ENCODE measurements around the gene RTL1.

The RTL1 gene

GRCh38 chr14:100836311-100836805 is 67.2 kb downstream of the RTL1 start:
- in situ Hi-C loops (cut with MboI; ENCODE audit: low sequenced_read_pairs) = no loop called here

- in situ Hi-C loops (cut with MboI; ENCODE audit: low sequenced_read_pairs) = no loop called here
These were observed 67.8 kb downstream of the RTL1 start for GRCh38 chr14:100835548-100836310.

- in situ Hi-C loops (cut with MboI; ENCODE audit: low sequenced_read_pairs) = no loop called here
These were observed 68.6 kb downstream of the RTL1 start for GRCh38 chr14:100834794-100835547.

GRCh38 chr14:100834082-100834793 is 69.3 kb downstream of the RTL1 start:
- in situ Hi-C loops (cut with MboI; ENCODE audit: low sequenced_read_pairs) = no loop called here

GRCh38 chr14:100832311-100832960 is 71.1 kb downstream of the RTL1 start:
- in situ Hi-C loops (cut with MboI; ENCODE audit: low sequenced_read_pairs) = no loop called here

GRCh38 chr14:100830681-100831080 is 72.8 kb downstream of the RTL1 start:
- in situ Hi-C loops (cut with MboI; ENCODE audit: low sequenced_read_pairs) = no loop called here
